A673 (cell line): Measurements from ENCODE around the gene CCL5.

Source experiments
- CTCF ChIP-seq: fragments of 300-800, 200-600 bp; sonication (generic); conservative IDR thresholded peaks from 2 replicates; pipeline ENCODE4 v1.5.1; 2017; ENCODE audit warnings: low read depth, mild to moderate bottlenecking, antibody characterized with exemption, low read length, moderate library complexity, mixed read lengths
- EZH2 ChIP-seq: fragments of 200-600 bp; sonication (generic); IDR thresholded peaks from 2 replicates; pipeline ENCODE4 v1.6.1; 2017; ENCODE audit warnings: borderline replicate concordance, low read depth, mild to moderate bottlenecking, mixed read lengths, antibody characterized with exemption, low read length; ENCODE audit not compliant: poor library complexity, severe bottlenecking

DNA sequence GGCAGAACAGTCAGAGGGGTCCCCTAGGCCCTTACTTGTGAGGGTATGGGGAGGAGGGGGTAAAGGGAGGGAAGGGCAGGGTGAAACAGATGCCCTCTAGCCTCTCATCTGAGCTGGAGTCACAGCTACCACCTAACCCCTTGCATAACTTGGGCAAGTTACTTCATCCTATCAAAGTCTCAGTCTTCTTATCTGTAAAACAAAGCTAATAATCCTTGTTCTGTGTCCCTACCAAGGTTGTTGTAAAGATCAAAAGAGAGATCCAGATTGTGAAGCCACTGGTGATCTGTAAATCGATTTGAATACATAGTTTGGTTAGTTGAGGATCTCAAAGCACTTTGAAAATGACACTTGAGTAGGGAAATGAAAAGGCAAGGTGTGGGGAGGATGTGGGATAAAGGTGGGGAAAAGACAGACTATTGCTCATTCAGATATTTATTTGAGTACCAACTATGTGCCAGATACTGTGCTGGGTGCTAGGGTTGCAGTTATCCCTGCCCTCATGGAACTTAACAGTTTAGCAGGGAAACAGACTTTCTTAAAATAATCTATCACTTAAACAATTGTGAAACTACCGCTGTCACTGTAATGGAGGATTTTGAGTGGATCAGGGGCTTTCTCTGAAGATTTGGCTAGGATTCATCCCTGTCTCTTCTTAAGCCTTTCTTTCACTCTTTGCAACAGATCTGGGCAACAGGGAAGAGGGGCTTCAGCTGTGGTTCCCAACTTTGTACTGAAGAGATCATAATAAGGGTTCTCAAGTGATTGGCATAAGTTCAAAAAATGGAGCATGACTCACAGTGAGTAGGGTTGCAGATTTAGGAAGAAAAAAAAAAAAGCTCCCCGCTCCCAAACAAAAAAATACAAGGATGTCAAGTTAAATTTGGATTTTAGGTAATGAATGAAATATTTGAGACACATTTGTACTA, 14.5 kb downstream of the CCL5 start:
- TF ChIP-seq CTCF = no peak
- no peak for TF ChIP-seq EZH2
